OCI-LY7 (cell line): ENCODE data around the gene RNF130.

ENCODE experiments used
- EZH2phosphoT487 ChIP-seq: fragments of 200-600 bp; sonication (generic); IDR thresholded peaks from 2 replicates; pipeline ENCODE4 v1.6.1; 2018; ENCODE audit warnings: low read depth, borderline replicate concordance, mild to moderate bottlenecking, mixed run types, antibody characterized with exemption, low read length, moderate library complexity, mixed read lengths
- TF ChIP-seq, protein P1 (sequence below): fragments of 200-600 bp; sonication (generic); conservative IDR thresholded peaks from 2 replicates; pipeline ENCODE4 v1.5.1; 2014; ENCODE audit warnings: mild to moderate bottlenecking, antibody characterized with exemption, low read length, moderate library complexity, mixed read lengths

DNA sequence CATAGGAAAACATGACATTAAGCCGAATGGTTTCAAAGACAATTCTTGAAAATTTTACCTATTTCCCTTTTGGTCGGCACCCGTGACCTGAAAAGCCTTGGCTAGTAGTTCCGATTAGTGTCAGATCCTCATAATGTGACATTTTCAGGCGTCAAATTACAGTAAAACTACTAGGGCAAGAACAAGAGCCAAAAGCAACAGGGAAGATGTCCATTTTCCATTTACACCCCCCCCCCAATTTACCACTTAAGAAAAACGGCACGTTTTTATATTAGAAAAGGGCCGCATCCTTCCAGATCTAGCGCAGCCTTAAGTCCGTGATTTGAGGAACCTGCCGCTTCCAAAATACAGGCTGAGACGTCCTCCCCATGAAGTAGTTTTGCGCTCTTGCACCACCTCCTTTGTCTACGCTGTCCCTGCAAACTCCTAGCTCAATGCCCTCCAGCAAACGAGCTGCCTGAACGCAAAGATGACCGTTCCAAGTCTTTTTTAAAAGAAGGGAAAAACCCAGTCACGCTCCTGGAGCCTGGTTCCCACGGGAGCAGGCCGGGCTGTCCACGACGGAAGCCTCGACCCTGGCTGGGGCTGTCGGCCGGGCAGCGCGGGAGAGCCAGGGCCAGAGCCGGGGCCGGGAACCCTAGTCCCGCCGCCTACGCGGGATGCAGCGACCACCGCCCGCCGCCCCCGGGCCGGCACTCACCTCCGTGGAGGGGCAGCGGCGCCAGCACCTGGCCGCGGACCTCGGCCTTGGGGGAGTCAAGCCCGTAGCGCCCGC, 616 bp downstream of the RNF130 start:
- TF ChIP-seq, protein P1, sequence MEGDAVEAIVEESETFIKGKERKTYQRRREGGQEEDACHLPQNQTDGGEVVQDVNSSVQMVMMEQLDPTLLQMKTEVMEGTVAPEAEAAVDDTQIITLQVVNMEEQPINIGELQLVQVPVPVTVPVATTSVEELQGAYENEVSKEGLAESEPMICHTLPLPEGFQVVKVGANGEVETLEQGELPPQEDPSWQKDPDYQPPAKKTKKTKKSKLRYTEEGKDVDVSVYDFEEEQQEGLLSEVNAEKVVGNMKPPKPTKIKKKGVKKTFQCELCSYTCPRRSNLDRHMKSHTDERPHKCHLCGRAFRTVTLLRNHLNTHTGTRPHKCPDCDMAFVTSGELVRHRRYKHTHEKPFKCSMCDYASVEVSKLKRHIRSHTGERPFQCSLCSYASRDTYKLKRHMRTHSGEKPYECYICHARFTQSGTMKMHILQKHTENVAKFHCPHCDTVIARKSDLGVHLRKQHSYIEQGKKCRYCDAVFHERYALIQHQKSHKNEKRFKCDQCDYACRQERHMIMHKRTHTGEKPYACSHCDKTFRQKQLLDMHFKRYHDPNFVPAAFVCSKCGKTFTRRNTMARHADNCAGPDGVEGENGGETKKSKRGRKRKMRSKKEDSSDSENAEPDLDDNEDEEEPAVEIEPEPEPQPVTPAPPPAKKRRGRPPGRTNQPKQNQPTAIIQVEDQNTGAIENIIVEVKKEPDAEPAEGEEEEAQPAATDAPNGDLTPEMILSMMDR = no peak
- no peak for TF ChIP-seq EZH2phosphoT487
